B cell (primary cell): ENCODE data around the gene DTL. TPM values are rescaled to one million over a fixed set of nuclear protein-coding genes. Genes with fewer than 3 reads are reported as not detected.

Experiments
- ATAC-seq: fragments of 200-7000 bp; cut with Tn5 transposase; one replicate; pipeline ENCODE4 v1.10.0; 2021; ENCODE audit warnings: low read depth, mild to moderate bottlenecking, moderate number of reproducible peaks, moderate library complexity
- CTCF ChIA-PET: fragments of 350-600 bp; sonication (Branson Sonifier 250); formaldehyde crosslinking; loops from one replicate; lab custom pipeline; 2021; ENCODE audit warnings: antibody characterized with exemption, inconsistent platforms; lab: Charles Lee
- POLR2A ChIA-PET: fragments of 350-600 bp; sonication (Branson Sonifier 250); formaldehyde crosslinking; loops from one replicate; lab custom pipeline; 2021; ENCODE audit warnings: antibody characterized with exemption; lab: Charles Lee
- DNase-seq: peaks from one replicate; pipeline ENCODE4 v3.0.0; 2013
- H2AFZ ChIP-seq: 2 replicates; pipeline ENCODE4 v1.6.1; 2012; ENCODE audit warnings: mild to moderate bottlenecking, low read depth, low read length; ENCODE audit not compliant: insufficient read depth, poor library complexity, severe bottlenecking
- H3K27ac ChIP-seq, 2 donors: 1 replicate in 1 of 2; 2 replicates in 1 of 2; pipeline ENCODE4 v1.5.1; 2012 to 2013; ENCODE audit warnings: low read length in 2 of 2, mild to moderate bottlenecking in 2 of 2, moderate library complexity in 1 of 2
- H3K27me3 ChIP-seq, 4 experiments: fragments of 200-600 bp in 1 of 4; sonication (generic) in 1 of 4; replicated peaks in 1 of 4; 1 replicate in 2 of 4; 2 replicates in 2 of 4; pipeline versions ENCODE4 v1.6.1 to v1.7.0; 2013 to 2016; ENCODE audit warnings: low read length in 3 of 4, mild to moderate bottlenecking in 2 of 4, mixed read lengths in 1 of 4, moderate library complexity in 1 of 4; ENCODE audit not compliant: insufficient read depth in 4 of 4, control insufficient read depth in 3 of 4; ENCODE audit errors: control extremely low read depth in 1 of 4
- H3K36me3 ChIP-seq, 2 experiments: replicated peaks in 1 of 2; 1 replicate in 1 of 2; 2 replicates in 1 of 2; pipeline versions ENCODE4 v1.6.1 to v1.7.1; 2013; ENCODE audit warnings: low read length in 1 of 2; ENCODE audit not compliant: insufficient read depth in 2 of 2, control insufficient read depth in 1 of 2; ENCODE audit errors: control extremely low read depth in 1 of 2, extremely low read depth in 1 of 2
- H3K4me1 ChIP-seq, 2 donors: fragments of 200-600 bp in 1 of 2; sonication (generic) in 1 of 2; 1 replicate in 1 of 2; 2 replicates in 1 of 2; pipeline versions ENCODE4 v1.5.1 to v1.6.1; 2013 to 2017; ENCODE audit warnings: low read length in 2 of 2; ENCODE audit not compliant: control insufficient read depth in 2 of 2, insufficient read depth in 2 of 2
- H3K4me2 ChIP-seq: replicated peaks from 2 replicates; pipeline ENCODE3; 2012; ENCODE audit warnings: mild to moderate bottlenecking, low read depth, low read length; ENCODE audit not compliant: poor library complexity, severe bottlenecking
- H3K4me3 ChIP-seq, 5 experiments: fragments of 200-600 bp in 1 of 5; sonication (generic) in 1 of 5; 1 replicate in 3 of 5; 2 replicates in 2 of 5; pipeline versions ENCODE4 v1.5.1 to v1.7.0; 2011 to 2016; ENCODE audit warnings: low read length in 4 of 5, mild to moderate bottlenecking in 4 of 5, low read depth in 2 of 5, control low read depth in 1 of 5, moderate library complexity in 1 of 5; ENCODE audit not compliant: insufficient read depth in 1 of 5; ENCODE audit errors: control extremely low read depth in 1 of 5, extremely low read depth in 1 of 5
- H3K79me2 ChIP-seq: fragments of 200-600 bp; sonication (generic); one replicate; pipeline ENCODE4 v1.6.0; 2016; ENCODE audit warnings: low read length; ENCODE audit not compliant: control insufficient read depth, insufficient read depth
- H3K9ac ChIP-seq: fragments of 200-600 bp; sonication (generic); 2 replicates; pipeline ENCODE4 v1.6.1; 2017; ENCODE audit warnings: mild to moderate bottlenecking, low read length, moderate library complexity
- H3K9me3 ChIP-seq, 3 donors: one replicate each; pipeline versions ENCODE4 v1.6.1 to v1.7.1; 2013; ENCODE audit warnings: low read length in 2 of 3; ENCODE audit not compliant: control insufficient read depth in 2 of 3, insufficient read depth in 1 of 3; ENCODE audit errors: control extremely low read depth in 1 of 3
- H4K20me1 ChIP-seq: 2 replicates; pipeline ENCODE4 v1.6.0; 2012; ENCODE audit warnings: mild to moderate bottlenecking, low read length; ENCODE audit not compliant: insufficient read depth, control insufficient read depth, poor library complexity, severe bottlenecking
- H3K27ac Mint-ChIP-seq: one replicate; pipeline ENCODE4 v1.8.0; 2021; ENCODE audit warnings: mixed read lengths
- H3K27me3 Mint-ChIP-seq: one replicate; pipeline ENCODE4 v1.8.0; 2021; ENCODE audit warnings: mixed read lengths
- H3K4me1 Mint-ChIP-seq: one replicate; pipeline ENCODE4 v1.8.0; 2021; ENCODE audit warnings: mixed read lengths
- H3K4me3 Mint-ChIP-seq: one replicate; pipeline ENCODE4 v1.8.0; 2021; ENCODE audit warnings: mixed read lengths
- H3K9me3 Mint-ChIP-seq: one replicate; pipeline ENCODE4 v1.8.0; 2022; ENCODE audit warnings: mixed read lengths; ENCODE audit not compliant: insufficient read depth
- CTCF ChIP-seq: fragments of 200-600 bp; IDR thresholded peaks from one replicate; pipeline ENCODE4 v1.8.0; 2022; ENCODE audit warnings: antibody characterized with exemption, mild to moderate bottlenecking
- EZH2 ChIP-seq: IDR thresholded peaks from 2 replicates; pipeline ENCODE4 v1.6.1; 2012; ENCODE audit warnings: borderline replicate concordance, low read depth, mild to moderate bottlenecking, moderate library complexity, low read length; ENCODE audit not compliant: insufficient read depth, poor library complexity, severe bottlenecking
- WGBS: methylation state at CpG from one replicate; pipeline ENCODE4 v1.1.5; 2013; ENCODE audit warnings: missing lambda C conversion rate; ENCODE audit not compliant: insufficient coverage; 5-methylcytosine and 5-hydroxymethylcytosine counted together
- intact Hi-C: fragments of 100-400 bp; cut with micrococcal nuclease; formaldehyde crosslinking; loops from one replicate; pipeline ENCODE4 v1.10.0; 2022
- polyA plus RNA-seq: library from polyadenylated mRNA; depleted of rRNA; stranded (reverse); fragments of >200 nt; gene quantifications from 2 replicates; pipeline ENCODE4 v1.2.3, GENCODE V29; 2012
- total RNA-seq, 2 donors: library from RNA; stranded (reverse); fragments of 120-200 nt in 1 of 2; gene quantifications; 1 replicate in 1 of 2; 2 replicates in 1 of 2; pipeline versions ENCODE4 v1.2.3 to v1.2.4, GENCODE V29; 2013 to 2022

DTL gene
- total and polyA plus RNA-seq, 2 donors (not counting 1 experiment from before 2014, with no cell fraction given), result 0.37 to 0.39 TPM

GRCh38 chr1:212078826-212079225 lies 43.3 kb downstream of the DTL start:
- no peak overlapping the region for H3K27ac Mint-ChIP-seq
- ChIA-PET POLR2A (no interaction called here), CTCF (interaction anchor here (0.9 to 5.8 kb wide), 5 partner anchors 8 to 378 kb away, joined by 3 to 28 read pairs (median 6); no protein-coding TSS in a partner anchor)
- H3K4me3 Mint-ChIP-seq, result no peak overlapping the region
- Histone ChIP-seq H3K9ac (no peak overlapping the region), H3K4me2 (no peak overlapping the region), H3K4me3 (no peak overlapping the region), H3K27me3 (no peaks in the 10 kb centered on the region), H4K20me1 (no peaks in the 10 kb centered on the region), H3K4me1 (no peaks in the 10 kb centered on the region), H3K9me3 (peaks cover 0 to 1% (median 0%) of the 10 kb centered on the region in 3 donors), H3K36me3 (no peaks in the 10 kb centered on the region), H2AFZ (no peak overlapping the region), H3K27ac (no peak overlapping the region), H3K79me2 (no peaks in the 10 kb centered on the region)
- intact Hi-C loops, result no loop called here
- H3K9me3 Mint-ChIP-seq, result no peaks in the 10 kb centered on the region
- TF ChIP-seq EZH2 (no peak), CTCF (no peak)
- no peaks in the 10 kb centered on the region for H3K27me3 Mint-ChIP-seq
- DNase-seq (no peak), ATAC-seq (no peak)
- WGBS, result no CpG with 5 or more reads among the region's 2 CpGs
- H3K4me1 Mint-ChIP-seq, result no peaks in the 10 kb centered on the region

GRCh38 chr1:212082765-212083406 lies 47.3 kb downstream of the DTL start:
- Histone ChIP-seq H3K4me3 (no peak overlapping the region), H3K9me3 (peaks cover 0 to 1% (median 0%) of the 10 kb centered on the region in 3 donors), H3K4me1 (no peaks in the 10 kb centered on the region), H4K20me1 (no peaks in the 10 kb centered on the region), H3K79me2 (no peaks in the 10 kb centered on the region), H3K9ac (no peak overlapping the region), H2AFZ (no peak overlapping the region), H3K27me3 (no peaks in the 10 kb centered on the region), H3K36me3 (no peaks in the 10 kb centered on the region), H3K4me2 (no peak overlapping the region), H3K27ac (no peak overlapping the region)
- ATAC-seq (no peak), DNase-seq (no peak)
- ChIA-PET CTCF (interaction anchor here (2.0 kb wide), 1 partner anchor 12 kb away, joined by 14 read pairs; no protein-coding TSS in a partner anchor), POLR2A (no interaction called here)
- no peaks in the 10 kb centered on the region for H3K27me3 Mint-ChIP-seq
- no peaks in the 10 kb centered on the region for H3K9me3 Mint-ChIP-seq
- no peak overlapping the region for H3K27ac Mint-ChIP-seq
- no peak overlapping the region for H3K4me3 Mint-ChIP-seq
- TF ChIP-seq CTCF (no peak), EZH2 (no peak)
- no CpG with 5 or more reads among the region's 2 CpGs for WGBS
- H3K4me1 Mint-ChIP-seq, result no peaks in the 10 kb centered on the region
- intact Hi-C loops, result no loop called here
